Large intestine (tissue), 3 donors: ENCODE data around the gene ITGAD. TPM values are rescaled to one million over a fixed set of nuclear protein-coding genes. Genes with fewer than 3 reads are reported as not detected.

Experiments
- DNase-seq, 2 donors: peaks; one replicate each; pipeline versions ENCODE4 v3.0.0 to v3.0.0-alpha.2; 2013
- H3K27ac ChIP-seq: one replicate; pipeline ENCODE4 v1.5.1; 2013; ENCODE audit warnings: low read length
- H3K27me3 ChIP-seq: 2 replicates; pipeline ENCODE4 v1.6.1; 2013; ENCODE audit warnings: low read length; ENCODE audit not compliant: control insufficient read depth, insufficient read depth
- H3K36me3 ChIP-seq: 2 replicates; pipeline ENCODE4 v1.6.1; 2013; ENCODE audit warnings: low read length; ENCODE audit not compliant: control insufficient read depth, insufficient read depth
- H3K4me1 ChIP-seq: one replicate; pipeline ENCODE4 v1.6.1; 2013; ENCODE audit warnings: low read length; ENCODE audit not compliant: control insufficient read depth, insufficient read depth
- H3K4me3 ChIP-seq: one replicate; pipeline ENCODE4 v1.5.1; 2013; ENCODE audit warnings: low read length
- H3K9me3 ChIP-seq: one replicate; pipeline ENCODE4 v1.6.1; 2013; ENCODE audit warnings: mild to moderate bottlenecking, low read depth, low read length, moderate library complexity; ENCODE audit not compliant: control insufficient read depth
- WGBS: methylation state at CpG from one replicate; pipeline ENCODE4 v1.1.5; 2013; ENCODE audit warnings: low lambda C conversion rate; ENCODE audit not compliant: insufficient coverage; 5-methylcytosine and 5-hydroxymethylcytosine counted together
- polyA plus RNA-seq: library from polyadenylated mRNA; unstranded; fragments of 120-200 nt; gene quantifications from one replicate; pipeline ENCODE4 v1.2.1, GENCODE V29; 2013

Gene ITGAD
- polyA plus RNA-seq, 1 donor, result 0.03 TPM

DNA sequence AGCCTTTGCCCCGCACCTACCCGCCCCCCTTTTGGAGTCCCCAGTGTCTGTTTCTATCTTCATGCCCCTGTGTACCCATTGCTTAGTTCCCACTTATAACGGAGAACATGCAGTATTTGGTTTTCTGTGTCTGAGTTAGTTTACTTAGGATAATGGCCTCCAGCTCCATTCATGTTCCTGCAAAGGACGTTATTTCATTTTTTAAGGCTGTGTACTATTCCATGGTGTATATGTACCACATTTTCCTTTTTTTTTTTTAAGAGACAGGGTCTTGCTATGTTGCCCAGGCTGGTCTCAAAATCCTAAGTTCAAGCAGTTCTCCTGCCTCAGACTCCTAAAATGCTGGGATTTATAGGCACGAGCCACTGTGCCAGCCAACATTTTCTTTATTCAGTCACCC, 74.7 kb downstream of the ITGAD start:
- H3K36me3 ChIP-seq, result peaks cover 32% of the 10 kb centered on the region

GRCh38 chr16:31470615-31471014, 77.5 kb downstream of the ITGAD start:
- Histone ChIP-seq H3K4me1 (peaks cover 26% of the 10 kb centered on the region), H3K36me3 (peaks cover 20% of the 10 kb centered on the region), H3K27ac (no peak overlapping the region), H3K4me3 (no peak overlapping the region), H3K9me3 (peaks cover 5% of the 10 kb centered on the region), H3K27me3 (no peaks in the 10 kb centered on the region)
- 78% methylated on average over 1 of the region's 3 CpGs for WGBS
- no peak for DNase-seq

More for the DNA sequence above, 74.7 kb downstream of the ITGAD start:
- H3K27ac ChIP-seq, result no peak overlapping the region
- 90% methylated on average over 2 of the region's 5 CpGs for WGBS
- peaks cover 3% of the 10 kb centered on the region for H3K9me3 ChIP-seq
- no peak overlapping the region for H3K4me3 ChIP-seq
- peaks cover 11% of the 10 kb centered on the region for H3K4me1 ChIP-seq
- no peak for DNase-seq
- no peaks in the 10 kb centered on the region for H3K27me3 ChIP-seq

DNA sequence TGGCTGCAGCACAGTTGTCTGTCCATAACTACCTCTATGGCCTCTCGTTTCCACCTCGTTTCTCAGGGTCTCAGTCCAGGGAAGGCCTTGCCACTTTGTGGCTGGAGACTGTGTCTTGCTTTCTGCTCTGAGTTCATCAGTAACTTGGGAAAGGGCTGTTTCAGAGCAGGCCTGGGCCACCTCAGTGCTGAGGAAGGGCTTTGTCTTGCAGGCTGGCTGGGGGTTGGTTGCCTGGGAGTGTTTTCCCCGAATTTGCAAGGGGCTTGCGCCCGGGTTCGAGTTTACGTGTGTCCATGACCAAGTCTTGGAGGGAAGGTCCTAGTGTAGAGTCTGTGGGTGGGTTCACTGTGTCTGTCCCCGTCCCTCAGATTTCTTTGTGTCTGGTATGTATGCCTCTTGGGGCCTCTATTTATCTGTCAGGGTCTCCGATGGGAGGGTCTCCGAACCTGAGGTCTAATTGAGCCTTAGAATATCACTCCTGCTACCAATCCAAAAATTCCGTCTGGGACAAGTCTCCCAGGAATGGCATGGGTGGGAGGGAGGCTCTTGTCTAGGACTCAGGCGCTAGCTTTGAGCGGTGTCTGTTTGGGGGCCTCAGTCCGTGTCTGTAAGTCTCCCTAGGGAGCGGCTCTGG, 78.2 kb downstream of the ITGAD start:
- H3K4me3 ChIP-seq, result peak overlapping the region; percentile 37
- no peak for DNase-seq
- no peaks in the 10 kb centered on the region for H3K27me3 ChIP-seq
- peaks cover 13% of the 10 kb centered on the region for H3K36me3 ChIP-seq
- peaks cover 5% of the 10 kb centered on the region for H3K9me3 ChIP-seq
- H3K4me1 ChIP-seq, result peaks cover 29% of the 10 kb centered on the region
- no CpG with 5 or more reads among the region's 15 CpGs for WGBS
- peak overlapping the region; percentile 49 for H3K27ac ChIP-seq

DNA sequence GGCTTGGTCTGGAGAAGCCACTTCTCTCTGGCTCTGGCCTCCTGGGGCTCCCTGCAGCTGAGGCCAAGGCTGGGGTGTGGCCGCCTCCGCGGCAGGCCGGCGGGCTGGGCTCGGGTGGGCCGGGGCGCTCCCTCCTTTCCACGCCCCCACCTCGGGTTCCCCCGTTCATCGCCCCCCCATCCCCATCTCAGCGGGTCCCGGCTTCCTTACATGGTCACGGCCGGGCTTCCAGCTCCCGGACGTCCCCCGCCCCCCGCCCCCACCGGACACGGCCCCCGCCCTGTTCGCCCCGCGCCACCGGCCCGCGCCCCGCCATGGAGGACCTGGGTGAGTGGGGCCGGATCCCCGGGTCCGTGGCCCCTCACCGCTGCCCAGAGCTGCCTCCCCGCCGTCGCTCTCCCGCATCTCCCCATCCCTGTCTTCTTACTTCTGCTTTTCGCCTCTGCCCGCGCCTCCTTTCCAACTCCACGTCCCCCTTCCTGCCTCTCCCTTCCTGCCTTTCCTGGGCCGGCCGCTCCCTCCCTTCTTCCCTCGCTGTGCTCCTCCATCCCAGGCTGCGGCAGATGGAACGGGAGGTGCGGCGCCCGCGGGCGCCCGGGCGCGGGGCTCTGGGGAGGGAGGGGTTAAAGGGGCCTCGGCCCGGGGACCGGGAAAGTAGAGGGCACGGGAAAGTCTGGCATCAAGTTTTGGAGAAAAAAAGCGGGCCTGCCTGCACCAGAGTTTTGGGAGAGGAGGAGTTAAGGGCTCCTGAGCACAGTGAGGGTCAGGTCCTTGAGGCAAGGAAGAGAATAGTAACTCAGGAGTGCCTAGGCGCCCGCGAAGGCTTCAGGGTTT, 79.0 kb downstream of the ITGAD start, which contains the start of gene TGFB1I1:
TGFB1I1 (plus strand) TSS at position 278 of the 834 bp plus-strand sequence; CDS start at position 315, 37 bp downstream.
- 0% methylated on average over 4 of the region's 63 CpGs for WGBS
- H3K4me1 ChIP-seq, result peaks cover 29% of the 10 kb centered on the region
- H3K27ac ChIP-seq, result peak within 1 kb of the TSS; percentile 88
- peaks cover 12% of the 10 kb centered on the region for H3K36me3 ChIP-seq
- no peaks in the 10 kb centered on the region for H3K27me3 ChIP-seq
- peak in 1 of 2 donors; percentile 62 for DNase-seq
- peaks cover 5% of the 10 kb centered on the region for H3K9me3 ChIP-seq
- H3K4me3 ChIP-seq, result peak within 1 kb of the TSS; percentile 60

- Histone ChIP-seq H3K36me3 (peaks cover 9% of the 10 kb centered on the region), H3K27me3 (no peaks in the 10 kb centered on the region), H3K9me3 (peaks cover 5% of the 10 kb centered on the region), H3K4me3 (peak overlapping the region; percentile 60), H3K27ac (peak overlapping the region; percentile 88), H3K4me1 (peaks cover 31% of the 10 kb centered on the region)
- peak; percentile 80 to 81 for DNase-seq
- no CpG with 5 or more reads among the region's 20 CpGs for WGBS
Measured at GRCh38 chr16:31472709-31473203, 79.6 kb downstream of the ITGAD start.

GRCh38 chr16:31473264-31473984, 80.3 kb downstream of the ITGAD start:
- 80% methylated on average over 1 of the region's 17 CpGs for WGBS
- H3K4me3 ChIP-seq, result no peak overlapping the region
- peaks cover 37% of the 10 kb centered on the region for H3K4me1 ChIP-seq
- peaks cover 9% of the 10 kb centered on the region for H3K36me3 ChIP-seq
- no peak for DNase-seq
- no peak overlapping the region for H3K27ac ChIP-seq
- peaks cover 5% of the 10 kb centered on the region for H3K9me3 ChIP-seq
- no peaks in the 10 kb centered on the region for H3K27me3 ChIP-seq

DNA sequence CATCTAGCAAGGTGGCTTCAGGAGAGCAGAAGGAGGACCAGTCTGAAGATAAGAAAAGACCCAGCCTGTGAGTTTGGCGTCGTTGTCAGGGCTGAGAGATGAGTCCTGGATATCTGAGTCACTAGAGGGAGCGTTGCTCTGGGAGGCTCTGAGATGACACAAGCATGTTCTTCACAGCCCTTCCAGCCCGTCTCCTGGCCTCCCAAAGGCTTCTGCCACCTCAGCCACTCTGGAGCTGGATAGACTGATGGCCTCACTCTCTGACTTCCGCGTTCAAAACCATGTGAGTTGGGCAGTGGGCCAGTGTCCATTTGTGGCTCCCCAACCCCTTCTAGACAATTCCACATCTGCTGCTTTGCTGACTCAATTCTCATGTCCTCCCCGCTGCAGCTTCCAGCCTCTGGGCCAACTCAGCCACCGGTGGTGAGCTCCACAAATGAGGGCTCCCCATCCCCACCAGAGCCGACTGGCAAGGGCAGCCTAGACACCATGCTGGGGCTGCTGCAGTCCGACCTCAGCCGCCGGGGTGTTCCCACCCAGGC, 81.1 kb downstream of the ITGAD start:
- Histone ChIP-seq H3K27ac (no peak overlapping the region), H3K36me3 (peaks cover 9% of the 10 kb centered on the region), H3K9me3 (peaks cover 5% of the 10 kb centered on the region), H3K4me1 (peaks cover 43% of the 10 kb centered on the region), H3K4me3 (no peak overlapping the region), H3K27me3 (no peaks in the 10 kb centered on the region)
- no CpG with 5 or more reads among the region's 12 CpGs for WGBS
- DNase-seq, result peak in 1 of 2 donors; percentile 44

DNA sequence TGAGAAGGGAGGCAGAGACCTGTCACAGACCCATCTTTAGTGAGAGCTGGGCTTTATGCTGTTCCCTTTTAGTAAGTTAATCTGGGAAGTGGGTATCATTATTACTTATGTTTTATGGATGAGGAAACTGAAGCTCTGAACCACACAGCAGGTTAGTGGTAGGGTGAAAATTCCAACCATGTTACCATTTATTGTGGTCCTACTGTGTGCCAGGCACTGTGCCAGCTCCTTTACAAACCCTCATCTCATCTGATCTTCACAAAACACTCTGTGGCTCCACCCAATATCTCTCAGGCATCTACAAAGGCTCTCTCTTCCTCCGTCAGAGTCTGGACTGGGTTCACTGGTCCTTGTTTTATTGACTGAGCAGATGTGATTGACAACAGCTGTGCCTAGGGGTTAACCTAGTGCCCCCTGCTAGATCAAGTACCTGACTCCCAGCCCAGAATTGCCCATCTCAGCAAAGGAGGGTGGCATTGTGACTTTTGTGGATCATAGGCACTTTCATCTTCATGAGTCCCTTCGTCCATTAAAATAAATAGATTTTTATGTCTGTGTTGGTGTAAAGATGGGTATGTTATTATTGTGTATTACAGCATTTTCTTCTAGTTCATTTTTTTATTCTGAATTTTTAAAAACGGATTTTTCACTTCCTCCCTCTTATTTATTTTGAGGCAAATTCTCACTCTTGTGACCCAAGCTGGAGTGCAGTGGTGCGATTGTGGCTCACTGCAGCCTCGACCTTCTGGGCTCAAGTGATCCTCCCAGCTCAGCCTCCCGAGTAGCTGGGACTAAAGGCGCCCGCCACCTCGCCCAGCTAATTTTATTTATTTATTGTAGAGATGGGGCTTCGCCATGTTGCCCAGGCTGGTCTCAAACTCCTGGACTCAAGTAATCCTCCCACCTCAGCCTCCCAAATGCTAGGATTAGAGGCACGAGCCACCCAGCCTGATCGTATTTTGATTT, 81.9 kb downstream of the ITGAD start:
- Histone ChIP-seq H3K4me1 (peaks cover 50% of the 10 kb centered on the region), H3K4me3 (no peak overlapping the region), H3K9me3 (peaks cover 5% of the 10 kb centered on the region), H3K36me3 (peaks cover 9% of the 10 kb centered on the region), H3K27ac (no peak overlapping the region), H3K27me3 (no peaks in the 10 kb centered on the region)
- WGBS, result 57% methylated on average over 1 of the region's 12 CpGs
- no peak for DNase-seq

DNA sequence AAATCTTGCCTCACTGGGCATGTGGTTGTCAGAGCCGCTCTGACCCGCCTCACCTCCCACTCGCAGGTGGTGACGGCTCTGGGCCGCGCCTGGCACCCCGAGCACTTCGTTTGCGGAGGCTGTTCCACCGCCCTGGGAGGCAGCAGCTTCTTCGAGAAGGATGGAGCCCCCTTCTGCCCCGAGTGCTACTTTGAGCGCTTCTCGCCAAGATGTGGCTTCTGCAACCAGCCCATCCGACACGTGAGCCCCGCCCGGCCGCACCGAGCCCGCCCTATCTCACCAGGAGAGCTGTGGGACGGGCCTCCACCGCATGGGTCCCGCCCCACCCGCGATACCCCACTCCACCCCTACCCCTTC, 82.8 kb downstream of the ITGAD start:
- Histone ChIP-seq H3K27ac (peak overlapping the region; percentile 93), H3K36me3 (peaks cover 9% of the 10 kb centered on the region), H3K4me3 (peak overlapping the region; percentile 49), H3K27me3 (no peaks in the 10 kb centered on the region), H3K9me3 (peaks cover 5% of the 10 kb centered on the region), H3K4me1 (peaks cover 57% of the 10 kb centered on the region)
- DNase-seq, result no peak
- WGBS, result no CpG with 5 or more reads among the region's 26 CpGs
